ENCODE data around the gene SLC12A4.

DNA sequence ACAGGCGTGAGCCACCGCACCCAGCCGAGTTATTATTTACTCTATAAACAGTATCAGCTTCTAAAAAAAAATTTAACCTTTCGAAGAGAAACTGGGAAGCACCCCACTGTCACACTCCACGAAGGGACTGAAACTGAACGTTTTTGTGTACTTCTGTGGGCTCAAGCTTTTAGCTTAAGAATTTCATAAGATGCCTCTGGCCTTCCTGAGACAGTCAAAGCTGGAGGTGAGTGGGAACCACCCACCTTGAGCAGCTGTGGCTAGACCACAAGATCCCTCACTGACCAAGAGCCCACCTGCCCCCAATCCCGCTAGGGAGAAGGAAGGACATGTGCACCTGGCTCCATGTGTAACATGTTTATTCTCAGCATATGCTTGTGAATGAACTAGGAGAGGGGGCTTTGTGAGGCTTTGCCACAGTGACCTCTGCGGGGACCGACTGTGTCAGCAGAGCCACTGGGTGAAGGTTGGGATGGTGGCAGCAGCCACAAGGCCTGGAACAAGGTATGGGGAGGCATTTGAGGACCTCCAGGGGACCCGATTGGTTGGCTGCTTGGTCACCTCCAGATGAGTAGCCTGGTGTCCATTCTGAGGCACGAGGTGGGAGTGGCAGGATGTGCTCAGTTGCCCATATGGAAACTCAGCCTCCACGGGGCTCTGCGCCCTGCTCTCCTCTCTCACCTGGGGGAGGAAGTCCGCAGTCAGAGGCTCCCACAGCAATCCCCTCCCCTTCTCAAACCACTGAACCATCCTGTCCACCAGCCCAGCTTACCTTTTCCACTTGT lies 7.1 kb upstream of the SLC12A4 start:
- TF ChIP-seq, protein P1, sequence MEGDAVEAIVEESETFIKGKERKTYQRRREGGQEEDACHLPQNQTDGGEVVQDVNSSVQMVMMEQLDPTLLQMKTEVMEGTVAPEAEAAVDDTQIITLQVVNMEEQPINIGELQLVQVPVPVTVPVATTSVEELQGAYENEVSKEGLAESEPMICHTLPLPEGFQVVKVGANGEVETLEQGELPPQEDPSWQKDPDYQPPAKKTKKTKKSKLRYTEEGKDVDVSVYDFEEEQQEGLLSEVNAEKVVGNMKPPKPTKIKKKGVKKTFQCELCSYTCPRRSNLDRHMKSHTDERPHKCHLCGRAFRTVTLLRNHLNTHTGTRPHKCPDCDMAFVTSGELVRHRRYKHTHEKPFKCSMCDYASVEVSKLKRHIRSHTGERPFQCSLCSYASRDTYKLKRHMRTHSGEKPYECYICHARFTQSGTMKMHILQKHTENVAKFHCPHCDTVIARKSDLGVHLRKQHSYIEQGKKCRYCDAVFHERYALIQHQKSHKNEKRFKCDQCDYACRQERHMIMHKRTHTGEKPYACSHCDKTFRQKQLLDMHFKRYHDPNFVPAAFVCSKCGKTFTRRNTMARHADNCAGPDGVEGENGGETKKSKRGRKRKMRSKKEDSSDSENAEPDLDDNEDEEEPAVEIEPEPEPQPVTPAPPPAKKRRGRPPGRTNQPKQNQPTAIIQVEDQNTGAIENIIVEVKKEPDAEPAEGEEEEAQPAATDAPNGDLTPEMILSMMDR (IDR thresholded peaks at IDR 0.05), result no peak
- no peak for TF ChIP-seq POLR2AphosphoS5 (IDR thresholded peaks at IDR 0.05)
- TF ChIP-seq EP300 (IDR thresholded peaks at IDR 0.05; ENCODE audit: low read depth), result no peak

Data from transverse colon (tissue), 4 donors.